SKM-1 treated with dmso at 0.1 percent for 144 hours (cell line): ENCODE data around the gene FOS.
"Not testable (repeated sequence)": the region's sequence is repeated elsewhere in the genome, so short reads cannot be mapped to it uniquely, and the experiment has no call there.

Experiments
- DNase-seq: peaks from one replicate; lab custom pipeline; 2025; ENCODE audit not compliant: unreplicated experiment; lab: John Stamatoyannopoulos, UW

The FOS gene

GRCh38 chr14:75275598-75275997 is 3.0 kb upstream of the FOS start:
- DNase-seq: no peak

GRCh38 chr14:75277008-75277814 is 1.4 kb upstream of the FOS start:
- peak; percentile 34 for DNase-seq

GRCh38 chr14:75277815-75278421 is 710 bp upstream of the FOS start:
- DNase-seq: no peak

GRCh38 chr14:75279153-75279762 is 630 bp downstream of the FOS start:
- DNase-seq: no peak

GRCh38 chr14:75279763-75280290 is 1.2 kb downstream of the FOS start:
- no peak for DNase-seq

- DNase-seq: no peak
Observed at GRCh38 chr14:75280291-75280830, 1.7 kb downstream of the FOS start.

GRCh38 chr14:75280831-75281653 is 2.4 kb downstream of the FOS start:
- DNase-seq: no peak

GRCh38 chr14:75281654-75282019 is 3.0 kb downstream of the FOS start:
- DNase-seq: no peak

- DNase-seq: no peak
Observed at GRCh38 chr14:75282170-75282554, 3.5 kb downstream of the FOS start.

GRCh38 chr14:75282555-75283161 is 4.0 kb downstream of the FOS start:
- not testable (repeated sequence) for DNase-seq

GRCh38 chr14:75283162-75283832 is 4.7 kb downstream of the FOS start:
- DNase-seq: peak; percentile 59

GRCh38 chr14:75283833-75284563 is 5.4 kb downstream of the FOS start:
- DNase-seq: peak; percentile 32

GRCh38 chr14:75285331-75285730 is 6.7 kb downstream of the FOS start:
- DNase-seq: no peak

GRCh38 chr14:75286313-75286712 is 7.7 kb downstream of the FOS start:
- no peak for DNase-seq

GRCh38 chr14:75289840-75290388 is 11.3 kb downstream of the FOS start:
- DNase-seq: no peak

GRCh38 chr14:75290851-75291250 is 12.2 kb downstream of the FOS start:
- no peak for DNase-seq

- no peak for DNase-seq
Observed at GRCh38 chr14:75291331-75291730, 12.7 kb downstream of the FOS start.

- no peak for DNase-seq
Observed at GRCh38 chr14:75292101-75292563, 13.5 kb downstream of the FOS start.

GRCh38 chr14:75292886-75293285 is 14.3 kb downstream of the FOS start:
- no peak for DNase-seq
